Loucy (cell line): ENCODE results near the gene CTU1.

ENCODE experiments used
- H2AFZ ChIP-seq: fragments of 200-600 bp; sonication (generic); 2 replicates; pipeline ENCODE4 v1.6.0; 2016; ENCODE audit warnings: antibody characterized with exemption, mild to moderate bottlenecking, low read length, moderate library complexity
- H3F3A ChIP-seq: fragments of 200-600 bp; 2 replicates; pipeline ENCODE4 v1.6.0; 2016; ENCODE audit warnings: antibody characterized with exemption, low read depth, mild to moderate bottlenecking
- H3K27me3 ChIP-seq: fragments of 200-600 bp; sonication (generic); 2 replicates; pipeline ENCODE4 v1.6.1; 2014; ENCODE audit warnings: low read length, mild to moderate bottlenecking; ENCODE audit not compliant: insufficient read depth, poor library complexity, severe bottlenecking
- H3K36me3 ChIP-seq: fragments of 200-600 bp; sonication (generic); 2 replicates; pipeline ENCODE4 v1.6.1; 2016; ENCODE audit warnings: low read length; ENCODE audit not compliant: insufficient read depth
- H3K4me1 ChIP-seq: fragments of 200-600 bp; sonication (generic); 2 replicates; pipeline ENCODE4 v1.5.1; 2014; ENCODE audit warnings: low read length, mild to moderate bottlenecking; ENCODE audit not compliant: insufficient read depth, poor library complexity, severe bottlenecking
- H3K4me2 ChIP-seq: fragments of 200-600 bp; sonication (generic); 2 replicates; pipeline ENCODE4 v1.6.0; 2014; ENCODE audit warnings: antibody characterized with exemption, low read length, low read depth, mild to moderate bottlenecking; ENCODE audit not compliant: poor library complexity, severe bottlenecking
- H3K4me3 ChIP-seq: fragments of 200-600 bp; sonication (generic); 2 replicates; pipeline ENCODE4 v1.5.1; 2014; ENCODE audit warnings: low read length, mild to moderate bottlenecking, mixed read lengths; ENCODE audit not compliant: poor library complexity, severe bottlenecking
- H3K79me2 ChIP-seq: fragments of 200-600 bp; sonication (generic); 2 replicates; pipeline ENCODE4 v1.6.1; 2014; ENCODE audit warnings: low read length; ENCODE audit not compliant: insufficient read depth
- H3K9ac ChIP-seq: fragments of 200-600 bp; sonication (generic); 2 replicates; pipeline ENCODE4 v1.6.0; 2014; ENCODE audit warnings: mild to moderate bottlenecking, low read depth, low read length, moderate library complexity; ENCODE audit not compliant: poor library complexity, severe bottlenecking
- H3K9me2 ChIP-seq: fragments of 200-600 bp; sonication (generic); replicated peaks from 2 replicates; pipeline ENCODE4 v1.6.1; 2016; ENCODE audit warnings: low read depth, low read length, mixed read lengths
- H3K9me3 ChIP-seq: fragments of 200-600 bp; sonication (generic); 2 replicates; pipeline ENCODE4 v1.6.1; 2014; ENCODE audit warnings: mild to moderate bottlenecking, antibody characterized with exemption, low read length, low read depth; ENCODE audit not compliant: insufficient read depth
- H4K20me1 ChIP-seq: fragments of 200-600 bp; sonication (generic); 2 replicates; pipeline ENCODE4 v1.6.0; 2014; ENCODE audit warnings: antibody characterized with exemption, low read length, mild to moderate bottlenecking; ENCODE audit not compliant: insufficient read depth, poor library complexity, severe bottlenecking
- CTCF ChIP-seq: fragments of 200-600 bp; sonication (generic); conservative IDR thresholded peaks from 2 replicates; pipeline ENCODE4 v1.5.1; 2014; ENCODE audit warnings: mild to moderate bottlenecking, antibody characterized with exemption, low read length
- EZH2phosphoT487 ChIP-seq: fragments of 200-600 bp; IDR thresholded peaks from 2 replicates; pipeline ENCODE4 v1.6.1; 2018; ENCODE audit warnings: antibody characterized with exemption, mild to moderate bottlenecking, moderate library complexity, borderline replicate concordance

Gene CTU1

GRCh38 chr19:51150627-51151026 lies 42.4 kb upstream of the CTU1 start:
- Histone ChIP-seq H3K36me3 (no peaks in the 10 kb centered on the region), H3K4me1 (no peaks in the 10 kb centered on the region), H3K9me2 (no peaks in the 10 kb centered on the region), H3F3A (no peaks in the 10 kb centered on the region), H4K20me1 (no peaks in the 10 kb centered on the region), H3K4me3 (no peak overlapping the region), H3K9ac (no peak overlapping the region), H3K27me3 (no peaks in the 10 kb centered on the region), H2AFZ (no peak overlapping the region), H3K4me2 (no peak overlapping the region), H3K9me3 (no peaks in the 10 kb centered on the region), H3K79me2 (no peaks in the 10 kb centered on the region)
- no peak for TF ChIP-seq CTCF
- no peak for TF ChIP-seq EZH2phosphoT487

GRCh38 chr19:51148580-51148979 lies 40.4 kb upstream of the CTU1 start:
- no peak overlapping the region for H3K9ac ChIP-seq

GRCh38 chr19:51147663-51148062 lies 39.5 kb upstream of the CTU1 start:
- Histone ChIP-seq H3K9ac (no peak overlapping the region), H3K9me3 (no peaks in the 10 kb centered on the region), H3K4me1 (no peaks in the 10 kb centered on the region), H3K9me2 (no peaks in the 10 kb centered on the region), H3K79me2 (no peaks in the 10 kb centered on the region), H2AFZ (no peak overlapping the region), H3K4me3 (no peak overlapping the region), H3K36me3 (no peaks in the 10 kb centered on the region), H4K20me1 (no peaks in the 10 kb centered on the region), H3F3A (no peaks in the 10 kb centered on the region), H3K27me3 (no peaks in the 10 kb centered on the region), H3K4me2 (no peak overlapping the region)
- TF ChIP-seq CTCF, result no peak
- no peak for TF ChIP-seq EZH2phosphoT487

More at GRCh38 chr19:51148580-51148979, 40.4 kb upstream of the CTU1 start:
- Histone ChIP-seq H3K9me3 (no peaks in the 10 kb centered on the region), H2AFZ (no peak overlapping the region), H3K27me3 (no peaks in the 10 kb centered on the region), H3K79me2 (no peaks in the 10 kb centered on the region), H3K4me3 (no peak overlapping the region), H3F3A (no peaks in the 10 kb centered on the region), H3K9me2 (no peaks in the 10 kb centered on the region), H3K4me2 (no peak overlapping the region), H4K20me1 (no peaks in the 10 kb centered on the region), H3K4me1 (no peaks in the 10 kb centered on the region), H3K36me3 (no peaks in the 10 kb centered on the region)
- TF ChIP-seq EZH2phosphoT487 (no peak), CTCF (no peak)
